GM10248 (cell line): ENCODE results near the gene DSCAML1.

Experiments used
- CTCF ChIA-PET: fragments of 300-600 bp; sonication (Branson Sonifier 250); formaldehyde crosslinking; extraction: SDS; loops from one replicate; lab custom pipeline; 2021; ENCODE audit warnings: antibody characterized with exemption; lab: Yijun Ruan, JAX
- POLR2A ChIA-PET: fragments of 350-650 bp; sonication (Branson Sonifier 250); formaldehyde crosslinking; extraction: SDS; loops from one replicate; lab custom pipeline; 2020; ENCODE audit warnings: antibody characterized with exemption; lab: Yijun Ruan, JAX
- DNase-seq: peaks from one replicate; pipeline ENCODE4 v3.0.0; 2012; ENCODE audit errors: extremely low spot score
- CTCF ChIP-seq: IDR thresholded peaks from 2 replicates; pipeline ENCODE4 v1.5.1; 2012; ENCODE audit warnings: mild to moderate bottlenecking, low read depth; ENCODE audit errors: extremely low read depth, missing control alignments, control extremely low read depth

The DSCAML1 gene

GRCh38 chr11:117610901-117611300 is 186.1 kb downstream of the DSCAML1 start:
- TF ChIP-seq CTCF: no peak
- POLR2A ChIA-PET: no interaction called here
- CTCF ChIA-PET: interaction anchor here (1.0 to 1.2 kb wide), 5 partner anchors 8 to 26 kb away, joined by 3 to 4 read pairs (median 3); no protein-coding TSS in a partner anchor
- DNase-seq: no peak

GRCh38 chr11:117610045-117610444 is 187.0 kb downstream of the DSCAML1 start:
- ChIA-PET CTCF (no interaction called here), POLR2A (no interaction called here)
- DNase-seq: peak; percentile 41
- TF ChIP-seq CTCF: no peak

GRCh38 chr11:117607449-117607848 is 189.6 kb downstream of the DSCAML1 start:
- ChIA-PET POLR2A (no interaction called here), CTCF (interaction anchor here (1.5 kb wide), 1 partner anchor 181 kb away, joined by 3 read pairs; no protein-coding TSS in a partner anchor)

GRCh38 chr11:117606790-117607189 is 190.2 kb downstream of the DSCAML1 start:
- DNase-seq: peak; percentile 59
- CTCF ChIA-PET: interaction anchor here (1.5 kb wide), 1 partner anchor 181 kb away, joined by 3 read pairs; no protein-coding TSS in a partner anchor

More at GRCh38 chr11:117607449-117607848, 189.6 kb downstream of the DSCAML1 start:
- no peak for TF ChIP-seq CTCF
- DNase-seq: no peak

GRCh38 chr11:117606211-117606610 is 190.8 kb downstream of the DSCAML1 start:
- CTCF ChIA-PET: interaction anchor here (1.5 kb wide), 1 partner anchor 180 kb away, joined by 3 read pairs; no protein-coding TSS in a partner anchor
- DNase-seq: peak; percentile 72
- no peak for TF ChIP-seq CTCF
- POLR2A ChIA-PET: no interaction called here

More at GRCh38 chr11:117606790-117607189, 190.2 kb downstream of the DSCAML1 start:
- POLR2A ChIA-PET: no interaction called here
- no peak for TF ChIP-seq CTCF

GRCh38 chr11:117605331-117605730 is 191.7 kb downstream of the DSCAML1 start:
- CTCF ChIA-PET: interaction anchor here (1.3 kb wide), 1 partner anchor 12 kb away, joined by 3 read pairs; no protein-coding TSS in a partner anchor
- TF ChIP-seq CTCF: no peak
- POLR2A ChIA-PET: no interaction called here
- no peak for DNase-seq
